MCF 10A (cell line): ENCODE results near the gene CFAP61. TPM values are rescaled to one million over a fixed set of nuclear protein-coding genes. Genes with fewer than 3 reads are reported as not detected.

Experiments
- BruUV-seq: library from RNA; stranded (reverse); fragments of 400-500 nt; replicated peaks from 2 replicates; lab custom pipeline; 2021; lab: Mats Ljungman, UMichigan
- CTCF ChIA-PET: fragments of 300-600 bp; sonication (Branson Sonifier 250); formaldehyde crosslinking; extraction: SDS; loops from one replicate; lab custom pipeline; 2021; ENCODE audit warnings: antibody characterized with exemption, inconsistent platforms; lab: Yijun Ruan, JAX
- POLR2A ChIA-PET: fragments of 300-600, 350-650 bp; sonication (Branson Sonifier 250); formaldehyde crosslinking; extraction: SDS; loops from one replicate; lab custom pipeline; 2020; ENCODE audit warnings: antibody characterized with exemption, inconsistent platforms; lab: Yijun Ruan, JAX
- DNase-seq: peaks from one replicate; pipeline ENCODE4 v3.0.0-alpha.2; 2018; ENCODE audit not compliant: unreplicated experiment
- H3K27ac Mint-ChIP-seq: one replicate; pipeline ENCODE4 v1.8.0; 2022; ENCODE audit warnings: mild to moderate bottlenecking, low read depth, mixed read lengths; ENCODE audit not compliant: unreplicated experiment
- H3K27me3 Mint-ChIP-seq: one replicate; pipeline ENCODE4 v1.8.0; 2022; ENCODE audit warnings: mixed read lengths; ENCODE audit not compliant: insufficient read depth, unreplicated experiment
- H3K36me3 Mint-ChIP-seq: one replicate; pipeline ENCODE4 v1.8.0; 2022; ENCODE audit warnings: mild to moderate bottlenecking, moderate library complexity, mixed read lengths; ENCODE audit not compliant: insufficient read depth, unreplicated experiment
- H3K4me1 Mint-ChIP-seq: one replicate; pipeline ENCODE4 v1.8.0; 2022; ENCODE audit warnings: mixed read lengths; ENCODE audit not compliant: insufficient read depth, unreplicated experiment
- H3K4me3 Mint-ChIP-seq: one replicate; pipeline ENCODE4 v1.8.0; 2022; ENCODE audit warnings: mild to moderate bottlenecking, moderate library complexity, mixed read lengths; ENCODE audit not compliant: unreplicated experiment
- H3K9me3 Mint-ChIP-seq: one replicate; pipeline ENCODE4 v1.8.0; 2022; ENCODE audit warnings: mixed read lengths; ENCODE audit not compliant: unreplicated experiment
- intact Hi-C: fragments of 100-400 bp; cut with micrococcal nuclease; formaldehyde crosslinking; loops from 2 replicates; pipeline ENCODE4 v1.14.1; 2022
- total RNA-seq: library from RNA; stranded (reverse); gene quantifications from 2 replicates; pipeline ENCODE4 v1.2.3, GENCODE V29; 2022
- TF ChIP-seq, protein P1 (sequence below): fragments of 200-600 bp; IDR thresholded peaks from one replicate; pipeline ENCODE4 v1.8.0; 2022; ENCODE audit warnings: antibody characterized with exemption, mild to moderate bottlenecking; ENCODE audit not compliant: unreplicated experiment

Gene CFAP61
- total RNA-seq, 1 experiment from 2014 or later: 1.5 TPM

DNA sequence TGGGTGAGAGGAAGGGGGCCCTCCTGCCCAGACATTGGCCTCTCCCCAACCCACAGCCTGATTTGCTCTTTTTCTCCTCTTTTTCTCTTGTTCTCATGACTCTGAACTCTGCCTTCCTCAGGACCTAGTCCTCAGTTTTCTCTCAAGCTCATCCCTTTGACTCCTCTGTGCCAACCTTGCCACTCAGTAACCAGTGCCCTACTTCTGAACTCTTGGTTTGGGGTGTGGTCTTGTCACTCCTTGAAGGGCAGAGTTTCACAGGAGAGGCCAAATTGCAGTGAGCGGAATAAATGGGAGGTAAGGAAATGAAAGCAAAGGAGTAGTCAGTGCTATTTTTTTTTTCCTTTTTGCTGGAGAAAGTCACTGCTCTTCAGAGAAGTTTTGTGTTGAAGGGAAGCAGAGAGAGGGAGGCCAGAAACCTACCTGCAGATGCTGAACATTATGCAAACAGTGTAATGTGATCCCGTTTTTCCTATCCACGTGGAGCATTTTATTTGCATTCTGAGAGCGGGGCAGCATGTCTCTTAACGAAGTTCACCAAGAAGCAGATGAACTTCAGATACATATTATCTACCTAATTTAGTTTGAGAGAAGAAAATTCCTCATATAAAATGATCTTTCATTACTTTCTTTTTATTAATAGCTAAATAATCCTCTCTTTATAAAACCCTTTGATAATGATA lies 26.9 kb downstream of the CFAP61 start:
- TF ChIP-seq, protein P1, sequence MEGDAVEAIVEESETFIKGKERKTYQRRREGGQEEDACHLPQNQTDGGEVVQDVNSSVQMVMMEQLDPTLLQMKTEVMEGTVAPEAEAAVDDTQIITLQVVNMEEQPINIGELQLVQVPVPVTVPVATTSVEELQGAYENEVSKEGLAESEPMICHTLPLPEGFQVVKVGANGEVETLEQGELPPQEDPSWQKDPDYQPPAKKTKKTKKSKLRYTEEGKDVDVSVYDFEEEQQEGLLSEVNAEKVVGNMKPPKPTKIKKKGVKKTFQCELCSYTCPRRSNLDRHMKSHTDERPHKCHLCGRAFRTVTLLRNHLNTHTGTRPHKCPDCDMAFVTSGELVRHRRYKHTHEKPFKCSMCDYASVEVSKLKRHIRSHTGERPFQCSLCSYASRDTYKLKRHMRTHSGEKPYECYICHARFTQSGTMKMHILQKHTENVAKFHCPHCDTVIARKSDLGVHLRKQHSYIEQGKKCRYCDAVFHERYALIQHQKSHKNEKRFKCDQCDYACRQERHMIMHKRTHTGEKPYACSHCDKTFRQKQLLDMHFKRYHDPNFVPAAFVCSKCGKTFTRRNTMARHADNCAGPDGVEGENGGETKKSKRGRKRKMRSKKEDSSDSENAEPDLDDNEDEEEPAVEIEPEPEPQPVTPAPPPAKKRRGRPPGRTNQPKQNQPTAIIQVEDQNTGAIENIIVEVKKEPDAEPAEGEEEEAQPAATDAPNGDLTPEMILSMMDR: no peak
- no peaks in the 10 kb centered on the region for H3K27me3 Mint-ChIP-seq
- H3K27ac Mint-ChIP-seq: no peak overlapping the region
- no TSS peak for BruUV-seq
- no peak for DNase-seq
- H3K4me3 Mint-ChIP-seq: no peak overlapping the region
- no peaks in the 10 kb centered on the region for H3K9me3 Mint-ChIP-seq
- ChIA-PET POLR2A (interaction anchor here (1.0 kb wide), 1 partner anchor 26 kb away, joined by 4 read pairs; no protein-coding TSS in a partner anchor), CTCF (interaction anchor here (0.5 to 1.7 kb wide), 3 partner anchors 37 to 498 kb away, joined by 3 to 4 read pairs (median 3); no protein-coding TSS in a partner anchor)
- no peaks in the 10 kb centered on the region for H3K36me3 Mint-ChIP-seq
- intact Hi-C loops: no loop called here
- peaks cover 19% of the 10 kb centered on the region for H3K4me1 Mint-ChIP-seq

DNA sequence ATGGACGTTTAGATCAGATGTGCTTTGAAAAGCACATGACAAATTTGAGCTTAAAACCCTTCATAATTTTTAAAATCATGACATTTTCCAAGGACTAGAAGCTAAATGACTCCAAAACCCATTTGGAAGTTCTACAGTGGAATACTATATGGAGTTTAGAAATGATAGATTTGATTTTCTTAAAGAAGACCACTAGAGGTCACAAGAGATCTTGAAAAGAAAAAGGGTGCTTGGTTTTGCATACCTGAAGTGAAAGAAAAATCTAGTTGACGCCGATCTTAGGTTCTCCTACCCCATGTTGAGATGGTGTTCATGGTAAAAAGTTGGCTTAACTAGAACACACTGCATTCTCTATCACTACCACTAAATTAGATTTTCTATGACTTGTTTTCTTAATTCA lies 31.5 kb downstream of the CFAP61 start:
- no TSS peak for BruUV-seq
- ChIA-PET CTCF (interaction anchor here (0.6 to 4.6 kb wide), 59 partner anchors 9 to 763 kb away, joined by 3 to 116 read pairs (median 4); partner anchors contain the start of genes CFAP61, CRNKL1 and NAA20), POLR2A (interaction anchor here (0.6 to 4.4 kb wide), 14 partner anchors 9 to 606 kb away, joined by 3 to 18 read pairs (median 4); partner anchors contain the start of gene CFAP61)
- peak overlapping the region; percentile 95 for H3K27ac Mint-ChIP-seq
- TF ChIP-seq, protein P1: peak; percentile 55
- H3K9me3 Mint-ChIP-seq: no peaks in the 10 kb centered on the region
- no peaks in the 10 kb centered on the region for H3K27me3 Mint-ChIP-seq
- no peaks in the 10 kb centered on the region for H3K36me3 Mint-ChIP-seq
- peak; percentile 56 for DNase-seq
- H3K4me3 Mint-ChIP-seq: peak overlapping the region; percentile 20
- H3K4me1 Mint-ChIP-seq: peaks cover 44% of the 10 kb centered on the region
- intact Hi-C loops: loop anchor here (1.0 to 10.0 kb wide), 6 partner anchors 153 to 741 kb away; no protein-coding TSS in a partner anchor

DNA sequence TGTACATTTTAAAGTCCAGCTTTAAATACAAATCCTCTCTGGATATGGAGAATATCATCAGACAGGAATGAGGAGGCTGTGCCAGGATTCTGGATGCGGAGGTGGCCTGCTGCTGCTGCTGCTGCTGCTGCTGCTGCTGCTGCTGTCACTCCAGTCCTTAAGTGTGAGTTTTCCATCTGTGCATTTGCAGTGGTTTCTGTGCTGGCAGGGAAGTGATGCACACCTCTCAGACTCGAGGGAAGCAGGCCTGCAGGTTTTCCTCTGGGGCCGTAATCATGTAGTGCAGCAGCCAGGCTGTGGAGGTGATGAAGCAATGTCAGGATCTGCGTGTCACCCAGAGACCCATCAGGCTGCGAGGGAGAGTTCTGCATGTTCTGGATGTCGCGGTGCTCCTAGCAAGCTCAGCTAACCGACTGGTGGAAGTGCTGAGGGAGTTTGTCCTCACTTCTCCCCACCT lies 32.0 kb downstream of the CFAP61 start:
- Mint-ChIP-seq H3K9me3 (no peaks in the 10 kb centered on the region), H3K36me3 (no peaks in the 10 kb centered on the region), H3K27ac (peak overlapping the region; percentile 95), H3K27me3 (no peaks in the 10 kb centered on the region), H3K4me1 (peaks cover 39% of the 10 kb centered on the region), H3K4me3 (peak overlapping the region; percentile 20)
- no TSS peak for BruUV-seq
- no peak for DNase-seq
- CTCF ChIA-PET: interaction anchor here (0.5 to 4.6 kb wide), 44 partner anchors 9 to 753 kb away, joined by 3 to 116 read pairs (median 5); partner anchors contain the start of genes CFAP61, CRNKL1 and NAA20
- POLR2A ChIA-PET: interaction anchor here (0.6 to 4.4 kb wide), 10 partner anchors 9 to 519 kb away, joined by 3 to 18 read pairs (median 4); partner anchors contain the start of gene CFAP61
- TF ChIP-seq, protein P1: no peak
- intact Hi-C loops: loop anchor here (1.0 to 10.0 kb wide), 6 partner anchors 153 to 740 kb away; no protein-coding TSS in a partner anchor

DNA sequence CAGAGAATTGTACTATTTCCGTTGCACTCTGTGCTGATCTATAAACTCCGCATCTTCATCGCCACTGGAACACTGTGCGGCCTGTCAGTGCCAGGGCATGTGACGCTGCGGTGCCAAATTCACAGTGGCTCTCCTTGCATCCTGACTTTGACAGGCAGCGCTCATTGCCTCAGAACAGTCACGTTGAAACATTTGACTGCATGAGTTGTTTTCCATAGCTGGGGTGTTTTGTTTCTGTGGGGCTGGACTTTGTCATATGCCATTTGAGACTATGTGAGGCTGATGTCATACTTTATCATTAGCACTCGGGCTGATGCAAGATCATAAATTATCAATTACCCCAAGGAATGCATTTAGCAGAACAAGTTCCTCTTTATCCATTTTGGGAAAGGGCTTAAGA lies 32.7 kb downstream of the CFAP61 start:
- CTCF ChIA-PET: interaction anchor here (0.7 to 4.6 kb wide), 25 partner anchors 9 to 753 kb away, joined by 3 to 116 read pairs (median 5); no protein-coding TSS in a partner anchor
- peak overlapping the region; percentile 95 for H3K27ac Mint-ChIP-seq

More for the DNA sequence above, 32.7 kb downstream of the CFAP61 start:
- no peak for DNase-seq
- POLR2A ChIA-PET: interaction anchor here (0.6 to 4.4 kb wide), 9 partner anchors 10 to 509 kb away, joined by 3 to 18 read pairs (median 5); no protein-coding TSS in a partner anchor
- no TSS peak for BruUV-seq
- TF ChIP-seq, protein P1: no peak
- no peaks in the 10 kb centered on the region for H3K36me3 Mint-ChIP-seq
- H3K27me3 Mint-ChIP-seq: no peaks in the 10 kb centered on the region
- intact Hi-C loops: loop anchor here (2.0 to 10.0 kb wide), 2 partner anchors 324 to 740 kb away; no protein-coding TSS in a partner anchor
- peaks cover 41% of the 10 kb centered on the region for H3K4me1 Mint-ChIP-seq
- no peaks in the 10 kb centered on the region for H3K9me3 Mint-ChIP-seq
- H3K4me3 Mint-ChIP-seq: peak overlapping the region; percentile 47
